BE2C (cell line): ENCODE results near the gene CEP44.
"Not testable (repeated sequence)": the region's sequence is repeated elsewhere in the genome, so short reads cannot be mapped to it uniquely, and the experiment has no call there.

Experiments
- DNase-seq: peaks from one replicate; pipeline ENCODE4 v3.0.0-alpha.2; 2020
- H3K27me3 ChIP-seq: fragments of 250-450 bp; sonication (Bioruptor Pico); 2 replicates; pipeline ENCODE4 v1.5.1; 2020; ENCODE audit warnings: mild to moderate bottlenecking
- H3K36me3 ChIP-seq: fragments of 250-450 bp; sonication (Bioruptor Pico); 2 replicates; pipeline ENCODE4 v1.5.1; 2020; ENCODE audit warnings: mild to moderate bottlenecking
- H3K4me1 ChIP-seq: fragments of 250-450 bp; sonication (Bioruptor Pico); 2 replicates; pipeline ENCODE4 v1.5.1; 2020
- H3K4me3 ChIP-seq: 2 replicates; pipeline ENCODE4 v1.5.1; 2011; ENCODE audit warnings: low read depth, low read length
- H3K9me3 ChIP-seq: fragments of 250-450 bp; sonication (Bioruptor Pico); 2 replicates; pipeline ENCODE4 v1.5.1; 2020
- CTCF ChIP-seq: IDR thresholded peaks from 2 replicates; pipeline ENCODE4 v1.5.1; 2012; ENCODE audit warnings: mild to moderate bottlenecking, low read depth, low read length

Gene CEP44

DNA sequence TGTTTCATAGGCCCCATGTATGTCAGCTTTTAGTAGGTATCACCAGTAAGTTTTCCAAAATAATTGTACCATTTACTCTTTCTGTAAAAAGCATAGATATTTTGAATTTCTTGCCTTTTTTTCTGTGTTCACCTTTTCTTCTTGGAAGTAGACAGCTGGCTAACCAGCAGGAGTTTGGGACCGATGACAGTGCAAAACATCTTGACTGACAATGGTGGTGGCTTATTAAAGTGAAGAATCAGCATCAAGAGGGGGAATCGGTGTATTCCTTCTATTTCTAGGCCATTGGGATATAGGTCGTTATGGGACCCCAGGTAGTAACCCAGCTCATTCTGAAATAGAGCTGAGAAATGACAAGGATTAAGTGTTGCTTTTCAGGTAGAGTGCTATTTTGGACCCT, 3.2 kb downstream of the CEP44 start:
- peak overlapping the region; percentile 94 for H3K4me3 ChIP-seq
- peaks cover 1% of the 10 kb centered on the region; the same call in 1 of the 2 replicates for H3K9me3 ChIP-seq
- peaks cover 65% of the 10 kb centered on the region for H3K36me3 ChIP-seq
- no peak for DNase-seq
- H3K27me3 ChIP-seq, result no peaks in the 10 kb centered on the region
- no peak for TF ChIP-seq CTCF
- no peaks in the 10 kb centered on the region for H3K4me1 ChIP-seq

- DNase-seq, result no peak
- Histone ChIP-seq H3K27me3 (no peaks in the 10 kb centered on the region), H3K4me3 (no peak overlapping the region), H3K36me3 (peaks cover 76% of the 10 kb centered on the region), H3K9me3 (peaks cover 3% of the 10 kb centered on the region), H3K4me1 (no peaks in the 10 kb centered on the region)
- no peak for TF ChIP-seq CTCF
Measured at GRCh38 chr4:174292473-174292872, 8.8 kb downstream of the CEP44 start.

- not testable (repeated sequence) for H3K9me3 ChIP-seq, DNase-seq, H3K4me3 ChIP-seq, H3K4me1 ChIP-seq, H3K27me3 ChIP-seq
- H3K36me3 ChIP-seq, result peaks cover 75% of the 10 kb centered on the region
Measured at GRCh38 chr4:174294641-174295040, 10.9 kb downstream of the CEP44 start.

GRCh38 chr4:174295142-174295541, 11.4 kb downstream of the CEP44 start:
- not testable (repeated sequence) for H3K9me3 ChIP-seq, H3K4me1 ChIP-seq, H3K4me3 ChIP-seq, H3K27me3 ChIP-seq, DNase-seq
- H3K36me3 ChIP-seq, result peaks cover 76% of the 10 kb centered on the region

GRCh38 chr4:174303687-174304086, 20.0 kb downstream of the CEP44 start:
- no peak overlapping the region for H3K4me3 ChIP-seq
- no peaks in the 10 kb centered on the region for H3K9me3 ChIP-seq
- no peak for TF ChIP-seq CTCF
- DNase-seq, result no peak
- H3K27me3 ChIP-seq, result no peaks in the 10 kb centered on the region
- peaks cover 6% of the 10 kb centered on the region for H3K4me1 ChIP-seq
- H3K36me3 ChIP-seq, result peaks cover 99% of the 10 kb centered on the region

GRCh38 chr4:174304664-174305063, 21.0 kb downstream of the CEP44 start:
- Histone ChIP-seq H3K27me3 (no peaks in the 10 kb centered on the region), H3K9me3 (no peaks in the 10 kb centered on the region), H3K36me3 (peaks cover 99% of the 10 kb centered on the region), H3K4me1 (peaks cover 11% of the 10 kb centered on the region), H3K4me3 (no peak overlapping the region)
- TF ChIP-seq CTCF, result no peak
- DNase-seq, result no peak

DNA sequence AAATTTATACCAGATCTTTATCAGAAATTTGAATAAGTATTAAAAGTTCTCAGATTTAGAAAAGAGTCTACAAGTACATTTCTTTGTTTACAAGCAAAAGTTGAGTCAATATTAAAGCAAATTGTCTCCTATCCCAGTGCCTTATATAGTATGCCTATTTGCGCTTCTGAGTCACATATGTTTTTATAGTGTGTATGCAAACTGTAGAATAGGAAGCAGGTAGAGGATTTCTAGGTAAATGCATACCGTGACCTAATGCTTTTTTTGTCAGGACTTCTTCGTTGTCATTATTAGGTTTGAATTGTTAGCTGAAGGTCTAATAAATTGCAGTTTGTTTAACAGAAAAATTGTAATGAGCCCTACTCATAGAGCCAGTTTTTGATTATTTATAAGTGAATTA, 22.2 kb downstream of the CEP44 start:
- Histone ChIP-seq H3K36me3 (peaks cover 99% of the 10 kb centered on the region), H3K9me3 (no peaks in the 10 kb centered on the region), H3K4me3 (no peak overlapping the region), H3K27me3 (no peaks in the 10 kb centered on the region), H3K4me1 (peaks cover 11% of the 10 kb centered on the region)
- no peak for TF ChIP-seq CTCF
- no peak for DNase-seq
